HG03521 (cell line): Measurements from ENCODE around the gene SLC16A11.
A peak's percentile ranks its signal among the peaks of the same experiment; 100 is the strongest.

Source experiments
- ATAC-seq: cut with Tn5 transposase; IDR thresholded peaks from one replicate; pipeline ENCODE4 v1.9.1; 2021; ENCODE audit warnings: mild to moderate bottlenecking, moderate library complexity; ENCODE audit not compliant: unreplicated experiment

SLC16A11 gene

DNA sequence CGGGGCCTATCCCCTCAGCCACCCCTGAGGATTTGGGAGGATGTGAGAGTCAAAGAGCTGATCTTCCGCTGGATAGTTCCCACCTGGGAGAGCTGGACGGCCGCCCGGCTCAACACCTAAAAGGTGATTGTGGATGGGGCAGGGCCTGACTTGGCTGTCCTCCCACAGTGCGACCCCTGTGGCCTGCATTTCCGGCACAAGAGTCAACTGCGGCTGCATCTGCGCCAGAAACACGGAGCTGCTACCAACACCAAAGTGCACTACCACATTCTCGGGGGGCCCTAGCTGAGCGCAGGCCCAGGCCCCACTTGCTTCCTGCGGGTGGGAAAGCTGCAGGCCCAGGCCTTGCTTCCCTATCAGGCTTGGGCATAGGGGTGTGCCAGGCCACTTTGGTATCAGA is 16.6 kb downstream of the SLC16A11 start:
- ATAC-seq: no peak

DNA sequence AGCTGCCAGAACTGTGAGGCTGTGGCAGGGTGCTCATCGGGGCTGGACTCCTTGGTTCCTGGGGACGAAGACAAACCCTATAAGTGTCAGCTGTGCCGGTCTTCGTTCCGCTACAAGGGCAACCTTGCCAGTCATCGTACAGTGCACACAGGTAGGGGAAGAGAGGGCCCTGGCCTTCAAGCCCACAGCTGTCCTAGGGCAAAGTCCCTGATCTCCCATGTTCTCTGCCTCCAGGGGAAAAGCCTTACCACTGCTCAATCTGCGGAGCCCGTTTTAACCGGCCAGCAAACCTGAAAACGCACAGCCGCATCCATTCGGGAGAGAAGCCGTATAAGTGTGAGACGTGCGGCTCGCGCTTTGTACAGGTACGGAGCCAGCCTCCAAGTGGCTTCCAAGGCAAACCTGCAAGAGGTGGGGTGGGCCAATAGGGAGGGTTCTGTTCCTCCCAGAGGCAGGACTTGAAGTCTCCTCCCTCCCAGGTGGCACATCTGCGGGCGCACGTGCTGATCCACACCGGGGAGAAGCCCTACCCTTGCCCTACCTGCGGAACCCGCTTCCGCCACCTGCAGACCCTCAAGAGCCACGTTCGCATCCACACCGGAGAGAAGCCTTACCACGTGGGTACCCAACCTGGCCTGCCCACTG is 17.3 kb downstream of the SLC16A11 start:
- ATAC-seq: no peak

- no peak for ATAC-seq
Observed at GRCh38 chr17:7025245-7025644, 18.6 kb downstream of the SLC16A11 start.

DNA sequence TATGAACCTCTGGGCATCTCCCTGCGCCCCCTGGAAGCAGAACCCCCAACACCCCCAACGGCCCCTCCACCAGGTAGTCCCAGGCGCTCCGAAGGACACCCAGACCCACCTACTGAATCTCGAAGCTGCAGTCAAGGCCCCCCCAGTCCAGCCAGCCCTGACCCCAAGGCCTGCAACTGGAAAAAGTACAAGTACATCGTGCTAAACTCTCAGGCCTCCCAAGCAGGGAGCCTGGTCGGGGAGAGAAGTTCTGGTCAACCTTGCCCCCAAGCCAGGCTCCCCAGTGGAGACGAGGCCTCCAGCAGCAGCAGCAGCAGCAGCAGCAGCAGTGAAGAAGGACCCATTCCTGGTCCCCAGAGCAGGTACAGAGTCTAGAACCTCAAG is 19.5 kb downstream of the SLC16A11 start:
- no peak for ATAC-seq

GRCh38 chr17:7023576-7024401 is 20.1 kb downstream of the SLC16A11 start:
- ATAC-seq: no peak

DNA sequence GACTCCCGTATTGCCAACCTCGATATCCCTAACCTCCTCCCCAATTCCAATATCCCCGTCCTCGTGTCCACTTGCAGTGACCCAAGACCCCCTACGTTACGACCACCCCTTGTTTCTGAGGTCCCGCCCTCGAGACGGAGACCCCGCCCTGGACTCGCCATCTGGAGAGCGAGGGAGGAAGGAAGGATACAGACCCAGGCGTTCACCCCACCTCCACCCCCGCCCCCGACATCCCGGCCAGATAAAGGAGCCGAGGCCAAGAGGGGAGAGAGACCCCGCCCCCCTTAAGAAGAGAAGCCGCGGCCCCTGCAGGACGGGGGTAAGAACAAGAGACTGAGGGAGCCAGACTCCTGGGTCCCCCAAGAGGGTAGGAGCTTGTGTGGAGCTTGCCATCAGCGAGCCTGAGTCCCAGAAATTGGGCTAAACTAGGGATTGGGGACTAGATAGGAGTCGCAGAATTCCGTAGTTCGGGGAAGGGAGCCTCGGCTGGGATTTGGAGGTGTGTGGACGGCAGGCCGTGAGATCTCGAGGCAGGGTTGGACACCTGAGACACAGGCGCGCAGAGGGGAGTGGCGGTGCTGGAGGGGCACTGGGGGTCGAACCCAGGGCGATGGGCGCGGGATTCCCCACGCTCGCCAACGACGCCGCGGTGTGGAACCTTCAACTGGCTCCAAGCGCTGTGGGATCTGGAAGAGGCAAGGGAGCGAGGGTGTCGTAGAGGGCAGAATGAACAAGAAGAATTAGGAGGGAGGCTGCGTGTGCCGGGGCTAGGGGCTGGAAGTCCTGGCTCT is 20.9 kb downstream of the SLC16A11 start, which contains the start of gene BCL6B:
Gene BCL6B (plus strand): TSS at position 270 of the 791 bp plus-strand sequence. CDS start 622 bp downstream, outside the sequence.
- no peak for ATAC-seq

GRCh38 chr17:7021993-7022778 is 21.7 kb downstream of the SLC16A11 start:
- peak; percentile 60 for ATAC-seq

- ATAC-seq: no peak
Observed at GRCh38 chr17:7020894-7021664, 22.8 kb downstream of the SLC16A11 start.

DNA sequence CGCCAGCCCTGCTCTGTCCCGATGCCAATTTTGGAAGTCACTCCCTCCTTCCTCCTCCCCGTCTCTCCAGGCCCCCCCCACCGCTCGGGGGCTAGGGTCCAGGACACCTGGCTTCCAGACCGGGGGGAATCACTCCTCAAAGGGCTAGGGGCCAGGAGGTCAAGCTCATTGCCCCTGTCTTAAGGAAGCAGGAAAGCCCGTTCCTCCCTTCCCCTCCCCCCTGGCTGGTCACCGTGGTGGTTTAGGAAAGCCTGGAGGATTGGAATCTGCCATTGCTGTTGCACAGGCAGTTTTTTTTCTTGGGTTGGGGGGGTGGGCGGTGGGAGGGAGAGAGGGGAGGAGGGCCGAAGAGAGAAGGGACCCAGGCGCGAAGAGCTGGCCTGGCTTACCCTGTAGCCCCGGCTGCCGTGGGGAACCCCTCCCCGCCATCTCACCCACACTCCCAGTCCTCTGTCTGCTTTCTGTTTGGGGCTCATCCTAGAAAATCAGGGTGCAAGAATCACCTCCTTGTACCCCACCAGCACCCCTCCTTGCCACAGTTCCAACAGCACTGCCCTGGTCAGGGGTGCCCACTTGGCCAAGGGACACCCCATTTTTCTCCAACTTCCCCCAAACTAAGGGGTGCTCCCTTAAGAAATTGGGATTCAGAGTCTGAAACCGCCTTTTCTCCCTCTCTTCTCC is 23.9 kb downstream of the SLC16A11 start:
- ATAC-seq: no peak

DNA sequence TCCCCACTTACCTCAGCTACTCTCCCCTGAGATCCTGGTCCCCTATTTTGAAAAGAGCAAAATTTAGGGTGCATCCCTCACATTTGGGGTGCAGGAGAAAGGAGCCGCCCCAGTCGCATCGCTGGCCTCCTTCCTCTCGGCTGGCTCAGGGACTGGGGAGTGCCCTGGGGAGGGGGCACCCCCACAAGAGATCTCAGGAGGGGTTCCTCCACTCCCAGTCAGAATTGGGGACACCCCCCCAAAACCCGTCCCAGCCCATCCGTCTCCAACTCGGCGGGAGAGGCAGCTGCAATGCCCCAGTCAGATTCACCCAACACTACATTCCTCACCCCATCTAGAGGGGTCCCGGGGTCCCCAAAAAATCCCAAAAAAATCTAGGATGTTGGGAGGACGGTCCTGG is 24.5 kb downstream of the SLC16A11 start:
- no peak for ATAC-seq

DNA sequence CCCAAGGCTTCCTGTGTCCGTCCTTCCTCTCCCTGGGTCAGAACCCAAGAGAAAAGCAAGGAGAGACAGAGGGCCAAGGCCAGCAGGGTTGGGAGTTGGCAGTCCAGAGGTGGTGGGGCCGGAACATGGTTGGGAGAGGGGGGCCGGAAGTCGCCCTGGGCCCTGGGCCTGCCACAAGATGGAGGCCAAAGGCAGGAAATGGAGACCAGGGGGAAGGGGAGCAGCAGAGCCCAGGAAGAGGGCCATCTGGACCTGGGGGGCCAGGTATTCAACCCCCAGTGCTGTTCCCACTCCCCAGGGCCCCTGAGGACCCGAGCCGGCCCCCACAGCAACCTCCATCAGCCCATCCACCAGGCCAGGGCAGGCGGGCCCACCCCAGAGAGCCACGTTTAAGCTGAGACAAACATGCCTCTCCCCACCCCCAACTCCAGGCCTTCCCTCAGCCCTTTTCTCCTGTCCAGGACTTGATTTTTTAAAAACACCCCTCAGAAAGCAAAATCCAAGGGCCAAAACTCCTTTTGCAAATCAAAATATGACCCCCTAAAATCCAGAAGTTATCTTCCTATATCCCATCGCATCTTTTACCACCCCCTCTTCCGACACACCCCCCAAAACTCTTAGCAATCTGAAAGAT is 25.4 kb downstream of the SLC16A11 start:
- ATAC-seq: no peak

DNA sequence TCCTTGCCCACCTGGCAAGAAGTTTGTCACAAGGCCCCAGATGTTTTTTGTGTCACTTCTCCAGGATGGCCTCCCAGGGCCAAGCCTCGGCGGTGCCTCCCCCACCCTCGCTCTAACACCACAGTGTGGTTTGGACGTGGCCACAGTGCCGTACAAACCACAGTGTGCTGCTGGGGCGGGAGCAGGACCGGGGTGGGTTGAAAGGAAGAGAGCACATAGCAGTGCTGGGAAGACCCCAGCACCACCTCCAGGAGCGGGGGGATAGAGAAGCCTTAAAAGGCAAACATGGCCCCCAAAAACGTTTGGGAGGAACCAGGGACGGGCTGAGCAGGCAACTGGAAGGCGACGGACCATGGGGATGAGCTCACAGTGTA is 26.1 kb downstream of the SLC16A11 start:
- no peak for ATAC-seq

DNA sequence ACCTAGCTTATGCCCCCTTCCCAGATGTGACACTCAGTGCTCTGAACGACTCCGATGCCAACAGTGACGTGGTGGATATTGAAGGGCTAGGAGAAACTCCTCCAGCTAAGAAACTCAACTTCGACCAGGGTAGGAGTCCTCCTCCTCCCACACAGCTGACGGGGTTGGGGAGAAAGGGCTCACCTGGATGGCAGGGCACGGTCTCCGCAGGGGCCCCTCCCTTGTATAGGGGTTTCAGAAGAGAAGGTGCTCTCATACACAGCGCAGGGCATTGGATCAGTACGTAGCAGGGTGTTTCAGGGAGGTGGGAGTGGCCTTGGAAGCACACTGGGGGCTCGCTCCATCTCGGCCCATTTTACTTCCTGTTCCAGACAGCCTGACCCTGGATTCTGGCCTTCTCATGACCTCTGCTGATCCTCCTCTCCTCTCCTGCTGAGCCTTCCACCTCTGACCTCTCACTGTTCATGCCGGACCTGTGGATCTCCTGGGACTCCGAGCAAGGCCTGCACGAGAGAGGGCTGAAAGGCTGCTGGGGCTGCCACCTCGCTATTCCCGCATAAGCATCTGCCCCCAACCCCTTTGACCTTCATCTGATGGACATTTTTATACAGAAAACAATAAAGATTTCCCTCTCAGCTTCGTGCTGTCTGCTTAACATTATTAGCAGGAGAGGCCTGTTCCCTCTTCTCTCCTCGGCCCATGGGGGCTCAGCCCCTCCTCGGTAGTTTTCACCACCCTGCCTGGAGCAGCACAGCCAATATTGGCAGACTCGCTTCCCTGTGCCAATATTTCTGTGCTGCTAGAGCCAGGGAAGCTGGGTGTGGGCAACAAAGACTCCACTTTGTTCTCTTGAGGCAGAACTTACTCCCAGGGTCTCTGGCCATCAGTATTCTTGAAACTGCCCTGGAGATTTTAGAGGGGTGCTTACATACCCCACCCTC is 26.7 kb downstream of the SLC16A11 start:
- ATAC-seq: no peak

DNA sequence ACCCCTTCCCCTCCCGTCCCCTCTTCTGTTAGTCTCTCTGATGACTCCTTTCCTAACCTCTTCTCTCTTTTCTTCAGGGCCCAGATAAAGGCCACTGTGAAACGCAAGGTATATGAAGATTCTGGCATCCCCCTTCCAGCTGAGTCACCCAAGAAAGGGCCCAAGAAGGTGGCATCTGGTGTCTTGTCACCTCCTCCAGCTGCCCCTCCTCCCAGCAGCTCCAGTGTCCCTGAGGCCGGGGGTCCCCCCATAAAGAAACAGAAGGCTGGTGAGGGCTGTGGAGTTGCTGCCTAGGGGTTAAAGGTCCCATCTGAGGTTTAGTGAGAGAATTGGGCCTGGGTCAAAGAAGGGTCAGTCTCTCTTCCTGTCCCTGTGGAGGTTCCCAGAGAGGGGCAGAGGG is 27.5 kb downstream of the SLC16A11 start:
- ATAC-seq: no peak

GRCh38 chr17:7014995-7015958 is 28.6 kb downstream of the SLC16A11 start:
- peak; percentile 2 for ATAC-seq

DNA sequence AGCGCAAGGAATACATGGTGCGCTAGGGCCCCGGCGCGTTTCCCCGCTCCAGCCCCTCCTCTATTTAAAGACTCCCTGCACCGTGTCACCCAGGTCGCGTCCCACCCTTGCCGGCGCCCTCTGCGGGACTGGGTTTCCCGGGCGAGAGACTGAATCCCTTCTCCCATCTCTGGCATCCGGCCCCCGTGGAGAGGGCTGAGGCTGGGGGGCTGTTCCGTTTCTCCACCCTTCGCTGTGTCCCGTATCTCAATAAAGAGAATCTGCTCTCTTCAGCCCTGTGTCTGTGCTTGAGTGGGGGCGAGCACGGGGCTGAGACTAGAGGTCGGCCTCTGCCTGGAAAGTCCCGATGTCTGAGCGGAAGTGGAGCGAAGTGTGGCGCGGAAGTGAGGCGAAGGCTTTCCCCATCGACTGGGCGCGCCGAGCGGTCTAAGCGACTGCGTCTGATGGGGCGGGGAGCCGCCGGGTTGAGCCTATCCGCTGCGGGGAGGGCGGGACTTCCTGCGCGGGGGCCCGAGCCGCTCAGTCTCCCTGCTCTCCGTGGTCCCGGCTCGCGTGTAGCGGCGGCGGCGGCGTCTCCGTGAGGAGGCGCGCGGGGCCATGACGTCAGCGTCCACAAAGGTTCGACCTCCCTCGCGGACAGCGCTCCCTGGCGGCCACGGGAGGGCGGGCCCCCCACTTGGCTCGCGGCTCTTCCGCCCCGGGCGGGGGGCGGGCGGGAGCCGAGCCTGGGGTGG is 29.5 kb downstream of the SLC16A11 start:
- ATAC-seq: peak; percentile 82
